Kidney (tissue), 14 donors: Measurements from ENCODE around the gene FMO2. TPM values are rescaled to one million over a fixed set of nuclear protein-coding genes. Genes with fewer than 3 reads are reported as not detected.

Source experiments
- DNase-seq, 5 donors: peaks; one replicate each; pipeline ENCODE4 v3.0.0-alpha.2; 2013 to 2020
- FAIRE-seq: peaks from 2 replicates; lab custom pipeline; 2012; peaks lifted over from hg19 to GRCh38; lab: Jason Lieb, UNC
- H3K27ac ChIP-seq, 2 donors: one replicate each; pipeline ENCODE4 v1.7.0; 2013; ENCODE audit warnings: low read depth in 2 of 2, low read length in 2 of 2, inconsistent platforms in 1 of 2
- H3K27me3 ChIP-seq: one replicate; pipeline ENCODE4 v1.7.1; 2013; ENCODE audit warnings: low read length, inconsistent platforms; ENCODE audit not compliant: control insufficient read depth, insufficient read depth
- H3K36me3 ChIP-seq, 3 donors: one replicate each; pipeline versions ENCODE4 v1.7.0 to v1.7.1; 2013; ENCODE audit warnings: low read length in 3 of 3, control low read depth in 1 of 3, inconsistent platforms in 1 of 3; ENCODE audit not compliant: insufficient read depth in 3 of 3, control insufficient read depth in 2 of 3
- H3K4me1 ChIP-seq, 3 donors: one replicate each; pipeline versions ENCODE4 v1.7.0 to v1.7.1; 2013; ENCODE audit warnings: low read length in 3 of 3, inconsistent platforms in 1 of 3, low read depth in 1 of 3; ENCODE audit not compliant: control insufficient read depth in 2 of 3, insufficient read depth in 2 of 3
- H3K4me3 ChIP-seq, 3 donors: one replicate each; pipeline versions ENCODE4 v1.7.0 to v1.8.1; 2013; ENCODE audit warnings: low read length in 3 of 3, control low read depth in 1 of 3, inconsistent platforms in 1 of 3
- H3K9ac ChIP-seq, 3 donors: one replicate each; pipeline versions ENCODE4 v1.7.0 to v1.7.1; 2013; ENCODE audit warnings: low read length in 3 of 3, control low read depth in 1 of 3, inconsistent platforms in 1 of 3
- H3K9me3 ChIP-seq, 3 donors: one replicate each; pipeline versions ENCODE4 v1.7.0 to v1.7.1; 2013; ENCODE audit warnings: low read length in 3 of 3, control low read depth in 1 of 3, inconsistent platforms in 1 of 3; ENCODE audit not compliant: control insufficient read depth in 2 of 3, insufficient read depth in 1 of 3
- intact Hi-C: fragments of 100-400 bp; cut with DNase I; formaldehyde crosslinking; loops from one replicate; pipeline ENCODE4 v1.11.1; 2022
- polyA plus RNA-seq: library from polyadenylated mRNA; stranded (reverse); fragments of 350-450 nt; fragmentation: Illumina TruSeq; extraction: RNeasy Lipid Tissue Mini Kit (QIAGEN cat#74804); gene quantifications from one replicate; pipeline ENCODE4 v1.2.3, GENCODE V29; 2014; ENCODE audit warnings: low read depth, low replicate concordance; ENCODE audit not compliant: insufficient read depth
- total RNA-seq: library from RNA; stranded (reverse); fragmentation: NEBNext Ultra II Directional; extraction: Animal tissue kit (Norgen Biotek cat#: 25700); gene quantifications from one replicate; pipeline ENCODE4 v1.2.1, GENCODE V29; 2021
- TF ChIP-seq, protein P1 (sequence below): IDR thresholded peaks from 3 replicates; pipeline ENCODE4 v1.5.1; 2012; ENCODE audit warnings: mild to moderate bottlenecking, moderate library complexity, borderline replicate concordance; ENCODE audit not compliant: insufficient read depth; ENCODE audit errors: extremely low read depth
- donor health status: control.
- donor health status: control.
- donor health status: control.
- donor health status: control.
- donor health status: control.
- donor health status: DM: yes; HTN: yes; CAD: no.
- donor health status: Normal renal cell carcinoma (clear cell type).

Gene FMO2
- total and polyA plus RNA-seq, 2 donors from 2014 or later: 3.9 to 22.3 TPM

DNA sequence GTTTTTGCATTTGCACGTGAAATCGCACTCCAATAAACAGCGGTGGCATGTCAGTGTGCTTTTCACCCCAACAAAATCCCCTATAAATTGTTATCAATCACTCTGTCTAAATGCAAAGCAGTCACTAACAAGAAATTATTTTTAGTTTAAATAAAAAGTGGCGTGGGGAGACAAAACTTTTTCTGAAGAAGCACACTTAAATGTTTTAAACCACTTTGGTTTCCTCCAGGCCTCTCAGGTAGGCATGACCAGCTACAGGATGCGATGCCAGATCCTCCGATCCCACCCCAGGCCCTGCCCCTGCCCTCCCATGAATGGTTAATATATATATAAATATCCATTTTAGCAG, 66.8 kb downstream of the FMO2 start:
- Histone ChIP-seq H3K27ac (no peak overlapping the region), H3K36me3 (no peaks in the 10 kb centered on the region), H3K9me3 (no peaks in the 10 kb centered on the region), H3K9ac (peak overlapping the region in 1 of 3 donors; percentile 66), H3K4me1 (peaks cover 0 to 5% (median 0%) of the 10 kb centered on the region in 3 donors), H3K27me3 (no peaks in the 10 kb centered on the region), H3K4me3 (peak overlapping the region in 2 of 3 donors; percentile 59 to 83)
- intact Hi-C loops: no loop called here
- DNase-seq: no peak
- TF ChIP-seq, protein P1, sequence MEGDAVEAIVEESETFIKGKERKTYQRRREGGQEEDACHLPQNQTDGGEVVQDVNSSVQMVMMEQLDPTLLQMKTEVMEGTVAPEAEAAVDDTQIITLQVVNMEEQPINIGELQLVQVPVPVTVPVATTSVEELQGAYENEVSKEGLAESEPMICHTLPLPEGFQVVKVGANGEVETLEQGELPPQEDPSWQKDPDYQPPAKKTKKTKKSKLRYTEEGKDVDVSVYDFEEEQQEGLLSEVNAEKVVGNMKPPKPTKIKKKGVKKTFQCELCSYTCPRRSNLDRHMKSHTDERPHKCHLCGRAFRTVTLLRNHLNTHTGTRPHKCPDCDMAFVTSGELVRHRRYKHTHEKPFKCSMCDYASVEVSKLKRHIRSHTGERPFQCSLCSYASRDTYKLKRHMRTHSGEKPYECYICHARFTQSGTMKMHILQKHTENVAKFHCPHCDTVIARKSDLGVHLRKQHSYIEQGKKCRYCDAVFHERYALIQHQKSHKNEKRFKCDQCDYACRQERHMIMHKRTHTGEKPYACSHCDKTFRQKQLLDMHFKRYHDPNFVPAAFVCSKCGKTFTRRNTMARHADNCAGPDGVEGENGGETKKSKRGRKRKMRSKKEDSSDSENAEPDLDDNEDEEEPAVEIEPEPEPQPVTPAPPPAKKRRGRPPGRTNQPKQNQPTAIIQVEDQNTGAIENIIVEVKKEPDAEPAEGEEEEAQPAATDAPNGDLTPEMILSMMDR: no peak
- no peak for FAIRE-seq

DNA sequence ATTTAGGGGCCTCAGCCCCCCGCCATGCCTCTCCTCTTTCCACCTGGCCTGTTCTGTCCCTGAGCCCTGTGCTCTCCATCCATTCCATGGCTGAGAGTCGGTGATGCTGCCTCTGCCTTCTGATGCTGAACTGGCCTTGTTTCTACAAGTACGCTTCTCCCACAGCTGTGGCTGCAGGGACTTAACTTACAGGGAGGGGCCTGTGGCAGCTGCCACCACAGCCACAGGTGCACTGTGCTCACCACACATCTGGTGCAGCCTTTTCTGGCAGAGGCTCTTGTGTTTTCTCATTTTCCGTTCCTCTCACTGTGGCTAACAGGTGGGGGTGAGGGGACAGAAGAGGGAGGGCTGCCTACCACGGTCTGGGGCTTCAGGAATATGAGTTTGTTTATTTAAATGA, 67.4 kb downstream of the FMO2 start:
- H3K27me3 ChIP-seq: no peaks in the 10 kb centered on the region

DNA sequence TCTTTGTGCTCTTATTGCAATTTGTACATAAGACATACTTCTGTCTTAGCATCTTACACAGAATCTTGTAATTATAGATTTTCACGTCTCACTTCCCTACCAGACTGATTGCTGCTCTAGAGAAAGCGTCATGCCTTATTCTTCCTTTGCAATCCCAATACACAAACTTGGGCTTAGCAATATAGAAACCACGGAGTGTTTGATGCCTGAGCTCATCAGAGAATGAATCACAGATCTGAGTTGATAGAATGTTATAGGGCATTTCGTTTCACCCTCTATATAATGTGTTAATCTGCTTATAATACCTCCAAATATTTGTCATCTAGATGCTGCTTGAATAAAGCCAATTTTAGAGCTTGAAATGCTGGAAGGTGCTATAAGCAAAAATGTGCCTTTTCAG, 69.8 kb downstream of the FMO2 start:
- Histone ChIP-seq H3K36me3 (no peaks in the 10 kb centered on the region), H3K9ac (no peak overlapping the region), H3K4me3 (no peak overlapping the region), H3K27me3 (no peaks in the 10 kb centered on the region), H3K4me1 (peaks cover 3 to 12% (median 11%) of the 10 kb centered on the region in 3 donors), H3K9me3 (no peaks in the 10 kb centered on the region), H3K27ac (no peak overlapping the region)
- TF ChIP-seq, protein P1: no peak
- no peak for DNase-seq
- FAIRE-seq: no peak
- intact Hi-C loops: no loop called here

More for the DNA sequence above, 67.4 kb downstream of the FMO2 start:
- intact Hi-C loops: no loop called here
- no peaks in the 10 kb centered on the region for H3K36me3 ChIP-seq
- no peak overlapping the region for H3K27ac ChIP-seq
- DNase-seq: no peak
- H3K4me1 ChIP-seq: peaks cover 0 to 10% (median 5%) of the 10 kb centered on the region in 3 donors
- no peak overlapping the region for H3K4me3 ChIP-seq
- FAIRE-seq: no peak
- no peak overlapping the region for H3K9ac ChIP-seq
- TF ChIP-seq, protein P1: no peak
- no peaks in the 10 kb centered on the region for H3K9me3 ChIP-seq
